T-helper 2 cell (primary cell): ENCODE results near the gene NPRL2.
"Not testable (repeated sequence)": the region's sequence is repeated elsewhere in the genome, so short reads cannot be mapped to it uniquely, and the experiment has no call there.

Experiments
- DNase-seq, 5 experiments: peaks; one replicate each; pipeline versions ENCODE4 v3.0.0 to v3.0.0-alpha.2; 2012 to 2022

NPRL2 gene

DNA sequence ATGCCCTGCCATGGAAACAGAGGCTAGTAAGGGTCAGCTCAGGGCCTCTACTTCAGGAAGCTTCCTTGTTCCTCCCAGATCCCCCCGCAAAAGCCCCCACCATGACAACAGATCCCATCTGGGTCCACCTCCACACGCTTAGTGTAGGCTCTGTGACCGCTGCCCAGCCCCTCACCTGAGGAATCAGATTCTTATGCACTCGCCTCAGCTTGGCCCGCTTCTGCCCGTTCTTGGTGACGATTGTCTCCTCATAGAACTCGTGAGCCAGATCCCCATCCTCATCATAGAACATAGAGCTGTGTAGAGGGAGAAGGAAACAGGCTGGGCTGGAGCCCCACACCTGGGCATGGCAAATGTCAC is 24.4 kb downstream of the NPRL2 start:
- DNase-seq: no peak

DNA sequence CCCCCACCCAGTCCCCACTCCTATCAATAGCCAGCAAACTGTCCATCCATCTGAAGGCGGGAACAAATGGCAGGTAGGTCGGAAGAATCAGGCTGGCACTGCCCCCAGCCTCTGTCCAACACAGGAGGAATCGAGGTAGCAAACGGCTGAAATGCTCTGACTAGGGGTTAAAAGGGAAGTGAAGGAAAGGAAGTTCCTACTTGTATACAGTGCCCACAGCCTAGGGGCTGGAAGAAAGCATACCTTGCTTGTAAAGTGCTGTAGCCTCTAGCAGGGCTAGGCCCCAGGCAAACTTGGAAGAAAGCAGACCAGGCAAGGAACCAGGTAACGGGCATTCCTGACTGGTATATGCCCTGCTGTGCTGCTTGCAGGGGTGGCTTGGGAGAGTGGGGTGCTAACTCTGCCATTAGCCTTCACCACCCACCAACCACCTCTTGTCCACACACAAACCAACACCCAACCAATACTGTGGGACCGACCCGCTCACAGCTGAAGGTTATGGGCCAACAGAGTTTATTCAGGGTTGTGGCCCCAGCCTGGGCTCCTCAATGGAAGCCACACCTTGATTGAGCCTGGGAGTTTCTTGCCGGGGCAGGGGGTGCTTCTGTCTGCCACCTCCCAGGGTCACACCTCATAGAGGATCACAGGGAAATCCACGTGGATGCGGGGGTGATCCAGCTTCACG is 24.9 kb downstream of the NPRL2 start:
- DNase-seq: no peak

DNA sequence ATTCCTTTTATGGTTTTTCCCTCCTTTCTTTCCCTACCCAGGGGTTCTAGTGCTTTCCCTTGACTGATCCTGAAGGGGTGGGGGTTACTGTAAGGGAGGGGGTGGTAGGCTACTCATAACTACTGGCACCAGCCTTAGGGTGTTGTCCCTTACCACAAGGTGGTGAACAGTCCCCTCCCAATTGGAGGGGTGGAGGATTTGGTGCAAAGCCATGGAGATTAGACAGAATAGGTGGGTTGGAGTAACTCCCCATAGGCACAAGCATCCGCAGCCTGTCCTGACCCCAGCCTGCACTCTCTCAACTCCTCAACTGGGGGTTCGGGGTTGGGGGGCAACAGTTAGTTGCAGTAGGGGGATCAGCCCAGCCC is 25.5 kb downstream of the NPRL2 start:
- no peak for DNase-seq

DNA sequence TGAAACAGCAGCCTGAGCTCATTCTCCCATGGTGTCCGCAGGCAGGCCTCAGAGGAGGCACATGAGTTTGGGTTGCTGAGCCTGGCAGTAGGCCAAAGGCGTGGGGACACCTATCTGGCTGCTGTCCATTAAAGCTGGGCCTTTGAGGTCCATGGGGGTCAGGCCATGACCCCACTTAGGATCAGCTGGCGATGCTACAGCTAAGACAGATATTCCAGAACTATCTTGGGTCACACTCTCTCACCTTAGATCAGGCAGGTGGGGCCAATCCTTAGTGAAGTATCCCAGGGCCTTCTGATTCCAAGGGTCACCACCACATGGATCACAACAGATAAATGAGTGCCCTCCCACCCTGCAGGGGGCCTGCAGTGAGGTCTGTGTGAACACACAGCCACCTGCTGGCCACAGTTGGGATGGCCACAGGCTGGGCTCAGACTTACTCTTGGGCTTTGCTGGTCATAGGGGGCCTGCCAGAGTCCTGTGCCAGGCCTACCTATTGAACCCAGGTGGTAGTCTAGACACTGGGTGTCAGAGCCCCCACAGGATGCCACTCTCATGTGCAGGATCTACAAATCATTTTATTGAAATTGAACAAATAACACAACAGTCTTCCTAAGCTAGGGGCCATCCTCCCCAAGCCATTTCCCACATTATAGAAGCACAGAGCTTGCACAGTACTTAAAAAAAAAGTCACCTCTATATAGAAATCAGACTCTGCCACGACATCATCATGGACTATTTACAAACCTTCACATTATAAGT is 26.0 kb downstream of the NPRL2 start:
- peak in 3 of 5 experiments; percentile 44 to 51 (median 46) for DNase-seq

DNA sequence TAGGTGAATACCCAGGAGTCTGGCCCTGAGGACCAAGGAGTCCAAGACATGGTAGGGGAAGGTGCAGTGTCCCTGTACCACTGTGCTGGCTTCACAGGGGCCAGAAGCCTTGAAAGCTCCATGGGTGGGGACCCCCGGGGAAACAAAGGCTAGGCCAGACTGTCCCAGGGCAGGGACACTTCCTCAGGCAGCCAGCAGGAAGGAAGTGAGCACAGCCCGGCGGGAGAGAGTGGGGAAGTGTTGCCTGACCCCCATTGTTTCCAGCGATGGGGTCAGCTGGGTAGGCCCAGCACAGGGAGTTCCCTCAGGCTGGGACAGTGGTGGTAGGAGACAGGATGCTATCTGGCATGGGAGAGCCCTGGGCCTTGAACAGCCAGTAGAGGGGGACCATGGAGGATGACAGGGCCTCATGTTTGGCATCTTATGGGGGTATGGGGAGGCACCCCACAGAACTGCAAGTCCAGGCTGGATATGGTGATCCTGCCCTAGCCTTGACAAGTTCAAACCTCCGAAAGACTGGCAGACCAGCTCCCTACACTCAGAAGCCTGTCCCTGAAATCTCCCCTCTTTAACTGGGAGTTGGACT is 26.9 kb downstream of the NPRL2 start:
- no peak for DNase-seq

DNA sequence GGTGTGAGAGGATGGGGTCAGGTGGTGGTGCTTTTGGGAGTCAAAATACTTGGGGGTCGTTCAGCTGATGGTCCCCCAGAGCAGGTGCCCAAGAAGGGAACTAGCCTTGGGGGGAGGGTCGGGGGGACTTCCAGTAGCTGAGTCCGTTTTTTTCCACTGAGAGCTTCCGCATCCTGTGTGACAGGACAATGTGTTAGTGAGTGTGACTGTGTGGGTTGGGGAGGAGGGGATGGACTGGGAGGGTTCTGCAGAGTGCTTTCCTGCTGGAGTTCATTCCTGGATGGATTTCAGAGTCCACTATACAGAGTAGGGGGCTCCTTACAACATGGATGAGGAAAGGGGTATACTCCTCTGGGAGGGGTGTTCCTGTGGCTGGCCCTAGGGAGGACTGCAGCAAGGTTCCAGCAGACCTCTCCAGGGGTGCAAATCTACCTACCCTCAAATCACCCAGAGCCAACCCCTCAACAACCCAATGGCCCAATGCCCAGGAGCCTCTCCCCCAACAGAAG is 27.4 kb downstream of the NPRL2 start:
- DNase-seq: no peak

DNA sequence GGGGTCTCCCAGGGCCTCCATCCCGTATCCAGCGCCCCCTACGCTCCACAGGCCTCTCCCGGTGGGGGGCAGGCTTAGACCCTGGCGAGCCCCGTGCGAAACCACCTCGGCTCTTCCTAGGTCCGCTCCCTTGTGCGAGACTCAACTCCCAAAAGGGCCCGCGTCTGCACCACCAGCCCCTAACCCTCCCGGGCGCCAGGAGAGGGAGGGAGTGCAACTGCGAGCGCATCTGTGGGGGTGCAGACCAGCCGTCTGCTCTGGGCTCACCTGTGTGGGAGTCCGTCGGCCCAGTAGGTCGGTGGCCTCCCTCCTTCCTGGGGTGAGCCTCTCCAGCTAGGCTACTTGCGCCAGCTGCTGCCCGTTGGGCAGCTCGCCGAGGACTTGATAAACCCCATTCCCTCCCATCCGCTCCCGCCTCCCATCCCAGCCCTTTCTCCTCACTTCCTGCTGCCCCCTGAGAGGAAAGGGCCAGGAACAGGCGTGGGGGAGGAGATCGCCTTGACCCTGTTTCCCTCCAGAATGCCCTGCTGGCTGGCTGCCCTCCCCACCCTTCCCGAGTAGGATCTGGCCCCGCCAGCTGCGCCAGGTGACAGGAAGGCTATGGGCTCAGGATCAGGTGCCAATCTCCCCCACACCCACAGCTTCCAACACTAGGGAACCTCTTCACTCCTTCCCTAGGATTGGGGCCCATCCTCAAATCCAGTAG is 28.0 kb downstream of the NPRL2 start, which contains the start of gene HYAL2:
HYAL2 (minus strand) TSS at position 360 of the 706 bp plus-strand sequence. CDS start 2,256 bp downstream, outside the sequence.
- no peak for DNase-seq

DNA sequence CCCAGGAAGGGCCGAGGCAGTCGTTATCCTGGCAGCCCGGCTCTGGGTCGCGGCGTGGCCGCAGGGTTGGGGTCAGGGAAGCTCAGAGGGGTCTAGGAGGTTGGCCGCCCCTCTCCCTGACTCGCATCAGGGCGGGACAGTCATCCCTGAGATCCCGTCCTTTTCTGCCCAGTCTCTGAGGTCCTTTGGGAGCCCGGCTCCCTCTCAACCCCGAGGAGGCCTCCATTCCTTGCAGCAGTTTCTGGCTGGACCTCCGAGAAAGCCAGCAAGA is 28.5 kb downstream of the NPRL2 start:
- DNase-seq: no peak

DNA sequence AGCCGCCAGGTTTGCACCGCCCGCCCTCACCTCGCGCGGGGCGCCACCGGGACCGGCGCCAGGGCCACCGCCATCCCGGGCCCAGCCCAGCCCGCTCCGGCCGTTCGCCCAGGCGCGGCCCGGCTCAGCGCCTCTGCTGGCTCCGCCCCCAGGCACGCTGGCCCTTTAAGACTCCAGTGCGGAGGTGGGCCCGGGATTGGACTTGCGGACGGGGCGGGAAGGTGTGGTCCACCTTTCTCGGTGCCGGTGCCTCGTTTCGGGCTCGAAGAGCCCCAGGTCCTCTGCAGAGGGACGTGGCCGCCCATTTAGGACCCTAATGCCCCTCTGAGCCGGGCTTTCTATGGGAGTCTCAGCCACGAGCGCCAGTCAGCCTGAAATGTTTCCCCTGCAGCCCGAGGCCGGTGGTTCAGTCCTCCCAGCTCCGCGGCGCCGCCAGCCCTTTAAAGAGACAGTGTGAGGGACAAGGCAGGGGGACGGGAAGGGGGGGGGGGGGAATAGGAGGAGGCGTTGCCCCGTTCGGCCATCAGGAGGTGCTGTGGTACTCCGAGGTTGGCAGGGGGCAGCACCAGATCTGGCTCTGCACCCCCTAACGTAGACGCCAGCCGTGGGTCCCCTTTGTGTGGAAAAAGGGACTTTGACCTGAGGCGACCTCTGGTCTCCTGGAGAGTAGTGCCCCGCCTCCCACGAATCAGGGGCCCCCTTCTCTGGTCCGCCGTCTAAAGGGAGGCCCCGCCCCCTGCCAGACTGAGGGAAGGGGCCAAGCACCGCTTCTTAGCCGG is 29.1 kb downstream of the NPRL2 start:
- peak; percentile 58 to 89 (median 71) for DNase-seq

DNA sequence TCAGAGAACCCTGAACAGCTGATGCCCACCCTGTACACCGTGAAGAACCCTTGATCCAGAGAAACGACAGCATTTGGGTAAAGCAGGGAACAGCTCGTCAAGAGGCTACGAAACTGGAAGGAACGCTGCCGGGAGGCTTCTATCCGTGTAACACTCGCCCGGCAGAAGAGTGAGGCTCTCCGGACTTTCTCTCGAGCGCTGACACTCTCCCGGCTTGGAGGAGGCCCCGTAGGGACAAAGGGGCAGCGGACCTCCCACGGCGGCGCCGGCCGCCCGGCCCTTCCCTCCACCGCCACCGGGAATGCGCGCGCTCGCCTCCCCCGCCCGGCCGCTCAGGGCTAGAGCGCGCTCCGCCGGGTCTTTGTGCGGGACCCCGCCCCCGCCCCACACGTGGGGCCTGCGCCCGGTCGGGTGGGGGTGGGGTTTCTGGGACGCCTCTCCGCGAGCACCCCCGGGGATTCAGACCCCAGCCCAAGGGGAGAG is 29.7 kb downstream of the NPRL2 start:
- DNase-seq: peak in 3 of 5 experiments; percentile 41 to 78 (median 43)

DNA sequence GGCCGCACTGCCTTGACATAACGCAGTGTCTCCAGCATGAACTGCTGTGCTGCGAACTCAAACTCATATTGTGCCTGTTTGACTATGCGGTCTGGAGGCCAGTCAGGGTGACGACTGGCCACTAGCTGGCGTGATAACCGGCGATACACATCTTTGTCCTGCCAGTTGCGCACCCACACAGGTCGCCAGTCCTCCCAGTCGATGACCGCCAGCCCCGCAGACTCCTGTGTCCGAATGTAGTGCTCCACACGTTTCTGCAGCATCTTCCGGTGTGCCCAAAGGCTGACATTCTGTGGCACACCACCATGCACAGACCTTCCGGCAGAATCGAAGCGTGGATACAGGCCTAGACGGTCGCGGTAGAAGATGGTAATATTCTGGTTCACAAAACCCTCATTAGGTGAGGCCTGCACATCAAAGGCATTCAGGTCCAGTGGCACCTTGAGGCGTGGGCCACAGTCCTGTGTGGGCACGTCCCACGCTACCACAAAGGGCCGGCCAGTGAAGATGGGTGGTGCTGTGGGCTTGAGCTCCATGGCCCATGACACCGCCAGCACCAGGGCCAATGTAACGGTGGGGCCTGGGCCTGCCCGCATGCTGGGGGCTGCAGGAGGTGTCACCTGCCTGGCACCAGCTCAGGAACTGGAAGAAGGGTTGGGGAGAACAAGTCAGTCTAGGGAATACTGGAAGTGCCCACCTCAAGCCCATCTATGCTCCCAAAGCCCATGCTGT is 30.5 kb downstream of the NPRL2 start:
- no peak for DNase-seq

DNA sequence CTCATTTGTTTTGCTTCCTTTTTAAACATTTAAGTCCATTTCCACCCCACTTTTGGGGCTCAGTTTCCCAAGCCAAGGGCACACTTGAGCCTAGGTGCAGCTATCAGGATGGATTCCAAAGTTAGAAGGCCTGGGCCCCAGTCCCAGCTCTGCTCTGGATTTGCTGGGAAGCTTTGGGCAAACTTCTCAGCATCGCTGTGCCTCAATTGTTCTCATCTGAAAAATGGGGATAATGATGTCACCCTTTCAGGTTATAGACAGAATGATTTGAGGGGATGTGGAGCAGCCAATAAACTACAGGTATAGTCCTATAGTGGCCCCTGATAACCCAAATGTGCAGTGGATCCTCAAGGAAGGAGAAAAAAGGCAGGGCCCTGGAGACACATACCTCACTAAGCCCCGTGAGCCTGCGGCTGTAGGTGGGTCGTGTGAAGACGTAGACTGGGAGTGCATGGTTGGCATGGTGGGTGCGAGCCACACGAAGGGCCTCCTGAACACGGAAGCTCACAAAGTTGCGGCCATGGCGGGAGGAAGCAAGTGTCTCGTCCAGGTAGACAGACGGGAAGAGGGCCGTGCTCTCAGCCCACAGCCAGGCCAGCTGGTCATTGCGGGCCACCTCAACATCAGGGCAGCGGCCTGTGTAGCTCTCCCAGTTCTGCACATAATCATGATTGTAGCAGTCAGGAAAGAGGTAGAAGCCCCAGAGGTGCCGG is 31.2 kb downstream of the NPRL2 start:
- no peak for DNase-seq

DNA sequence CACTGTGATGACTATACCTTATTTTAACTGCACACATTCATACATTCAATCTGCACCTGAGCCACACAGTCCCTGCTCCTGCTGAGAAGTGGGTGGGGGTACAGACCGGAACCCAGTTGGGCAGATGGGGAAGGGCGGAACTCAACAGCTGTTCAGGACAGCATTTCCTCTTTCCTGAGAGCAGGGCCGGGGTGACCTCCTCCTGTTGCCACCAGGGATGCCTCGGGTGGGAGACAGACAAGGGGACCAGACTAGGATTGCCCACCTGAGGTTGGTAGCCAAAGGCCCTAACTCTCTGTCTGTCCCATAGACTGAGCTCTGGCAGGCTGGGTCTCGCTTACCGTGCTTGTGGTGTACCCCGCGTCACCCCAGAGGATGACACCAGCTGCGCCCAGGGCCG is 32.0 kb downstream of the NPRL2 start:
- no peak for DNase-seq

DNA sequence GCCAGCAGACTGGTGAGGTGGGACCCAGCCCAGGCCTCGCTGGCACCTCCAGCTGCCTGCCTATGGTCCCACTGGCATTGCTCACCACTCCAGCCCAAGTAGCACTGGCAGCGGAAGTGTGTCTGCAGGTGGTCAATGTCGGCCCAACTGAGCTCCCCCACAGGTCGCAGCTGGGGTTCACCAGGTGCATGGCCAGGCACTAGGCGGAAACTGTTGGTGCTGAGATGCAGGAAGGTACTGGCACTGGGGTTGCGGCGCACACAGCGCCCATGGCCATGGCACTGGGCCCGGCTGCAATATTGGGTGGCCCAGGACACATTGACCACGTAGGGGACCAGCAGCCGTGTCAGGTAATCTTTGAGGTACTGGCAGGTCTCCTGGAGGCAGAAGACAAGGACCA is 32.4 kb downstream of the NPRL2 start:
- no peak for DNase-seq

DNA sequence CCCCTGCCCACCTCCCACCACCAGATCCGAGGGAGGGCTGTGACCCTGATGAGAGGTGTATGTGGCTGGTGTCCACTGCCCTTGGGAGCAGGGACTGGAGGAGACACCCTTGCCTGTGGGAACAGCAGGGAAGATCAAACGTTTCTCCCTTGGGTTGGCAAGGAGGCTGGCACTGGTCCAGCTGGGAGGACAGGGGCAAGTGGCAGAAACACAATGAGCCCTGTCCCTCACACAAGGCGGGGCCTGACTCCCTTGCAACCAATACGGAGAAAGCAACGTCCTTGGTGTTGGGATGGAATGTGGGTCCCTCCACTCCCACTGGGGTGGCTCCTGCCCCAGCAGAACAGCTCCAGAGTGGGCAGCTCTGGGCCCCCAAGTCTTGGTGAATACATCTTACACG is 33.3 kb downstream of the NPRL2 start:
- no peak for DNase-seq

DNA sequence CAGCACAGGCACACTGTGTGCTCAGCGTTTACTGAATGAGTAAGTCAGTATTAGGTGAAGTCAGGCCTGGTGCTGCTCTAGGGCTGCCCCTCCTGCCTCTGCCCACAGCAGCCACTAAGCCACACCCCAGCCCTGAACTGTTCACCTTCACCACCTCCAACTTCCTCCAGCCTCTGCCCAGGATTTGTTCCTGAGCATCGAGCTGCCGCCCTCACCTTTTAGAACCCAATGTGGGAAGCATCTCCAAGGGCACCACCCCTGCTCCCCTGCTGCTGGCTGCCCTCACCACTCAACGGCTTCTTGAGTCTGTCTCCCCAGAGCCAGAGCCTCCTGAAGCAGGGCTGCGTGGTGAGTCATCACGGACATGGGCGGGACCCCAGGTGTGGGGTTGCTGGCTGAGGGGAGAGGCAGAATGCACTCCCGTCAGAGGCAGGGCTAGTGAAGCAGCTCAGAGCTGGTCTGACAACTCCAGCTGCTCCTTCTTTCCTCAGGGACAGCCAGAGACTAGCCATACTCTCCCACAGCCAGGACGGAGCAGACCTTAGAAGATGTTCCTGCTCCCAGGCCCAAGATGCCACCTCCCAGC is 33.8 kb downstream of the NPRL2 start:
- peak in 4 of 5 experiments; percentile 47 to 83 (median 60) for DNase-seq

DNA sequence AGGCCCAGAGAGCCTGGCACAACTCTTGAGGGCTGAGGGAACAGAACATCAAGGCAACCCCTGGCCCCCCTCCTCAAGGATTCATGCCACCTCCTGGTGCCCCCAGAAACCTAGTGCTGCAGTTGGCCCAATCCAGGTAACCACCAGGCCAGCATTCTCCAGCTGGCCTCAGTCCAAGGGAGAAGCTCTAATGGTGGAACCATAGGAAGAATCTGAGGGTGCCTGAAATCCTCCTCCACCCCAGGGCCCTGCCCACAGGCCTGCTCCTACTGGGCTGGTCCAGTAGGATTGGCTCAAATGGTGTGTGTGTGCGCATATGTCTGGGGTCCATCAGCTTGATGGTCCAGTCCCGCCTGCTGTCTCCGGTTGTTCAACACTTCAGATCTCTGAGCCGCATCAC is 35.8 kb downstream of the NPRL2 start:
- no peak for DNase-seq

DNA sequence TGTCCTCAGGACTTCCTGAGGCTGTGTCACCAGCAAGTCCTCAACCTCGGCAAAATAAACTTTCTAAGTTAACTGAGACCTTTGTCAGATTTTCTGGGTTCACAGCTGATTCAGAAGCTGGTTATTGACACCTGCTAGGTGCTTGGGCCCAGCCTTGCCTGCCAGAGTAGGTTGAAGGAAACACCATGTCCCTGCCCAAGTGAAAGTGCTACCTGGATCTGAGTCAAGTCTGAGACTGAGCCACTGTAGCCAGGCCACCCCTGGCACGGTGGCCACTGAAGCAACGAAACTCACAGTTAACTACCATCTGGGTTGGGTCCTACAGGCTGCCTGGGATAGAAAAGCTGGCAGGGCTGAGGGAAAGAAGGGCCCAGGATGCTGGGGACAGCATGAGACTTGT is 36.2 kb downstream of the NPRL2 start:
- DNase-seq: no peak

DNA sequence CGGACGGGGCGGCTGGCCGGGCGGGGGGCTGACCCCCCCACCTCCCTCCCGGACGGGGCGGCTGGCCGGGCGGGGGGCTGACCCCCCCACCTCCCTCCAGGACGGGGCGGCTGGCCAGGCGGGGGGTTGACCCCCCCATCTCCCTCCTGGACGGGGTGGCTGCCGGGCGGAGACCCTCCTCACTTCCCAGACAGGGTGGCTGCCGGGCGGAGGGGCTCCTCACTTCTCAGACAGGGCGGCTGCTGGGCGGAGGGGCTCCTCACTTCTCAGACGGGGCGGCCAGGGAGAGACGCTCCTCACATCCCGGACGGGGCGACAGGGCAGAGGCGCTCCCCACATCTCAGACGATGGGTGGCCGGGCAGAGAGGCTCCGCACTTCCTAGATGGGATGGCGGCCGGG is 38.5 kb downstream of the NPRL2 start:
- DNase-seq: not testable (repeated sequence)

DNA sequence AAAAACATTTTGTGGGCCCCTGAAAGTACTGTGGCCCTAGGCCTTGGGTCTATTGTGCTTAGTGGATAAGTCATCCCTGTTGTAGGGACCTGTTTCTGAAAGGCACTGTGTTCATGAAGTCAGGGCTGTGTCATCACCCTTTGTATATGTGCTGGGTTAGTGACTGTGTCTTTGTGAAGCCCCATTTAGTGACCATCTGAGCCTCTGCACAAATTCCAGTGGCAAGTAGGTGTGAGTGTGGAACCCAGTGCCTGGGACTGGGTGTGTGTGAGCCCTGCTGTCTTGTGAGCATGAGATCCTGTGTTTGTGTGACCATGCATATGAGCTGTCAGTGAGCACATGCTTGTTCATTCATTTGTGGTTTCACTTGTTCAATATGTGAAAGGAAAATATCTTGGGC is 46.0 kb downstream of the NPRL2 start:
- DNase-seq: no peak
